Activated naive CD4-positive, alpha-beta T cell treated with anti-CD3 and anti-CD28 coated beads, Interleukin-2, amount 10 ng/mL, durations not matched to agents 7 days and 5 days (primary cell): ENCODE results near the gene PCDH9.

ENCODE experiments used
- CTCF ChIA-PET: fragments of 350-600 bp; sonication (Branson Sonifier 250); formaldehyde crosslinking; loops from one replicate; lab custom pipeline; 2021; ENCODE audit warnings: antibody characterized with exemption; lab: Charles Lee
- DNase-seq: peaks from one replicate; pipeline ENCODE4 v3.0.0-alpha.2; 2020
- H3K27ac Mint-ChIP-seq: one replicate; pipeline ENCODE4 v1.8.0; 2021; ENCODE audit warnings: mild to moderate bottlenecking, moderate library complexity, mixed read lengths
- H3K27me3 Mint-ChIP-seq: one replicate; pipeline ENCODE4 v1.8.0; 2021; ENCODE audit warnings: mild to moderate bottlenecking, mixed read lengths
- H3K36me3 Mint-ChIP-seq: one replicate; pipeline ENCODE4 v1.8.0; 2021; ENCODE audit warnings: mixed read lengths
- H3K4me1 Mint-ChIP-seq: one replicate; pipeline ENCODE4 v1.8.0; 2021; ENCODE audit warnings: mixed read lengths
- H3K4me3 Mint-ChIP-seq: one replicate; pipeline ENCODE4 v1.8.0; 2021; ENCODE audit warnings: mild to moderate bottlenecking, moderate library complexity, mixed read lengths
- H3K9me3 Mint-ChIP-seq: one replicate; pipeline ENCODE4 v1.8.0; 2021; ENCODE audit warnings: mixed read lengths

Gene PCDH9

GRCh38 chr13:66661336-66661735, 568.8 kb downstream of the PCDH9 start:
- no peaks in the 10 kb centered on the region for H3K36me3 Mint-ChIP-seq
- H3K4me3 Mint-ChIP-seq = no peak overlapping the region
- H3K27me3 Mint-ChIP-seq = no peaks in the 10 kb centered on the region
- no peaks in the 10 kb centered on the region for H3K4me1 Mint-ChIP-seq
- H3K9me3 Mint-ChIP-seq = no peaks in the 10 kb centered on the region
- CTCF ChIA-PET = no interaction called here
- DNase-seq = no peak
- H3K27ac Mint-ChIP-seq = no peak overlapping the region

- no peaks in the 10 kb centered on the region for H3K4me1 Mint-ChIP-seq
- H3K27me3 Mint-ChIP-seq = no peaks in the 10 kb centered on the region
- H3K36me3 Mint-ChIP-seq = no peaks in the 10 kb centered on the region
- no peak overlapping the region for H3K4me3 Mint-ChIP-seq
- no peaks in the 10 kb centered on the region for H3K9me3 Mint-ChIP-seq
- DNase-seq = no peak
- CTCF ChIA-PET = no interaction called here
- no peak overlapping the region for H3K27ac Mint-ChIP-seq
Observed at GRCh38 chr13:66660468-66660813, 569.7 kb downstream of the PCDH9 start.

GRCh38 chr13:66659701-66660467, 570.3 kb downstream of the PCDH9 start:
- no peak overlapping the region for H3K4me3 Mint-ChIP-seq
- H3K9me3 Mint-ChIP-seq = no peaks in the 10 kb centered on the region
- no peaks in the 10 kb centered on the region for H3K4me1 Mint-ChIP-seq
- H3K36me3 Mint-ChIP-seq = no peaks in the 10 kb centered on the region
- no peak overlapping the region for H3K27ac Mint-ChIP-seq
- CTCF ChIA-PET = no interaction called here
- H3K27me3 Mint-ChIP-seq = no peaks in the 10 kb centered on the region
- DNase-seq = no peak

GRCh38 chr13:66659286-66659685, 570.9 kb downstream of the PCDH9 start:
- DNase-seq = no peak
- no peak overlapping the region for H3K27ac Mint-ChIP-seq
- no peaks in the 10 kb centered on the region for H3K36me3 Mint-ChIP-seq
- CTCF ChIA-PET = no interaction called here
- H3K27me3 Mint-ChIP-seq = no peaks in the 10 kb centered on the region
- no peak overlapping the region for H3K4me3 Mint-ChIP-seq
- no peaks in the 10 kb centered on the region for H3K9me3 Mint-ChIP-seq
- no peaks in the 10 kb centered on the region for H3K4me1 Mint-ChIP-seq

- H3K4me3 Mint-ChIP-seq = no peak overlapping the region
- CTCF ChIA-PET = no interaction called here
- H3K9me3 Mint-ChIP-seq = no peaks in the 10 kb centered on the region
- no peak overlapping the region for H3K27ac Mint-ChIP-seq
- no peaks in the 10 kb centered on the region for H3K4me1 Mint-ChIP-seq
- no peaks in the 10 kb centered on the region for H3K27me3 Mint-ChIP-seq
- DNase-seq = no peak
- H3K36me3 Mint-ChIP-seq = no peaks in the 10 kb centered on the region
Observed at GRCh38 chr13:66657165-66657881, 572.8 kb downstream of the PCDH9 start.

GRCh38 chr13:66655847-66656454, 574.2 kb downstream of the PCDH9 start:
- CTCF ChIA-PET = no interaction called here

GRCh38 chr13:66644855-66645460, 585.2 kb downstream of the PCDH9 start:
- H3K9me3 Mint-ChIP-seq = no peaks in the 10 kb centered on the region
- DNase-seq = no peak
- CTCF ChIA-PET = no interaction called here
- H3K27me3 Mint-ChIP-seq = no peaks in the 10 kb centered on the region
- H3K4me3 Mint-ChIP-seq = no peak overlapping the region
- H3K27ac Mint-ChIP-seq = no peak overlapping the region
- no peaks in the 10 kb centered on the region for H3K4me1 Mint-ChIP-seq
- no peaks in the 10 kb centered on the region for H3K36me3 Mint-ChIP-seq

More at GRCh38 chr13:66655847-66656454, 574.2 kb downstream of the PCDH9 start:
- no peak overlapping the region for H3K4me3 Mint-ChIP-seq
- no peaks in the 10 kb centered on the region for H3K9me3 Mint-ChIP-seq
- H3K4me1 Mint-ChIP-seq = no peaks in the 10 kb centered on the region
- no peaks in the 10 kb centered on the region for H3K27me3 Mint-ChIP-seq
- no peak for DNase-seq
- no peak overlapping the region for H3K27ac Mint-ChIP-seq
- no peaks in the 10 kb centered on the region for H3K36me3 Mint-ChIP-seq

- DNase-seq = no peak
- Mint-ChIP-seq H3K36me3 (no peaks in the 10 kb centered on the region), H3K27ac (no peak overlapping the region), H3K9me3 (no peaks in the 10 kb centered on the region), H3K4me1 (no peaks in the 10 kb centered on the region), H3K27me3 (no peaks in the 10 kb centered on the region), H3K4me3 (no peak overlapping the region)
- CTCF ChIA-PET = no interaction called here
Observed at GRCh38 chr13:66640231-66640630, 589.9 kb downstream of the PCDH9 start.

GRCh38 chr13:66639044-66639443, 591.1 kb downstream of the PCDH9 start:
- no peak overlapping the region for H3K27ac Mint-ChIP-seq
- no peaks in the 10 kb centered on the region for H3K9me3 Mint-ChIP-seq
- H3K36me3 Mint-ChIP-seq = no peaks in the 10 kb centered on the region
- no peak overlapping the region for H3K4me3 Mint-ChIP-seq
- no peaks in the 10 kb centered on the region for H3K4me1 Mint-ChIP-seq
- no peaks in the 10 kb centered on the region for H3K27me3 Mint-ChIP-seq
- DNase-seq = no peak
- CTCF ChIA-PET = no interaction called here

GRCh38 chr13:66635526-66635925, 594.6 kb downstream of the PCDH9 start:
- Mint-ChIP-seq H3K27me3 (no peaks in the 10 kb centered on the region), H3K27ac (no peak overlapping the region), H3K36me3 (no peaks in the 10 kb centered on the region), H3K4me3 (no peak overlapping the region), H3K4me1 (no peaks in the 10 kb centered on the region), H3K9me3 (no peaks in the 10 kb centered on the region)
- DNase-seq = no peak
- CTCF ChIA-PET = no interaction called here

GRCh38 chr13:66634384-66634783, 595.8 kb downstream of the PCDH9 start:
- no peaks in the 10 kb centered on the region for H3K4me1 Mint-ChIP-seq
- H3K27me3 Mint-ChIP-seq = no peaks in the 10 kb centered on the region
- H3K9me3 Mint-ChIP-seq = no peaks in the 10 kb centered on the region
- CTCF ChIA-PET = no interaction called here
- H3K36me3 Mint-ChIP-seq = no peaks in the 10 kb centered on the region
- no peak overlapping the region for H3K27ac Mint-ChIP-seq
- no peak for DNase-seq
- H3K4me3 Mint-ChIP-seq = no peak overlapping the region

GRCh38 chr13:66627512-66627911, 602.6 kb downstream of the PCDH9 start:
- H3K27me3 Mint-ChIP-seq = no peaks in the 10 kb centered on the region
- CTCF ChIA-PET = no interaction called here
- no peaks in the 10 kb centered on the region for H3K36me3 Mint-ChIP-seq
- DNase-seq = no peak
- H3K27ac Mint-ChIP-seq = no peak overlapping the region
- no peak overlapping the region for H3K4me3 Mint-ChIP-seq
- H3K9me3 Mint-ChIP-seq = peaks cover 4% of the 10 kb centered on the region
- no peaks in the 10 kb centered on the region for H3K4me1 Mint-ChIP-seq

- no peak for DNase-seq
- no peak overlapping the region for H3K27ac Mint-ChIP-seq
- CTCF ChIA-PET = interaction anchor here (0.6 kb wide), 1 partner anchor 28 kb away, joined by 3 read pairs; no protein-coding TSS in a partner anchor
- peaks cover 5% of the 10 kb centered on the region for H3K9me3 Mint-ChIP-seq
- H3K27me3 Mint-ChIP-seq = no peaks in the 10 kb centered on the region
- H3K36me3 Mint-ChIP-seq = no peaks in the 10 kb centered on the region
- no peak overlapping the region for H3K4me3 Mint-ChIP-seq
- no peaks in the 10 kb centered on the region for H3K4me1 Mint-ChIP-seq
Observed at GRCh38 chr13:66624302-66624701, 605.8 kb downstream of the PCDH9 start.

GRCh38 chr13:66623129-66623820, 606.9 kb downstream of the PCDH9 start:
- DNase-seq = no peak
- Mint-ChIP-seq H3K27me3 (no peaks in the 10 kb centered on the region), H3K27ac (no peak overlapping the region), H3K4me3 (no peak overlapping the region), H3K4me1 (no peaks in the 10 kb centered on the region), H3K36me3 (no peaks in the 10 kb centered on the region), H3K9me3 (peaks cover 5% of the 10 kb centered on the region)
- CTCF ChIA-PET = interaction anchor here (0.9 kb wide), 1 partner anchor 190 kb away, joined by 3 read pairs; no protein-coding TSS in a partner anchor
